ENCODE results near the gene SYTL2. TPM values are rescaled to one million over a fixed set of nuclear protein-coding genes. Genes with fewer than 3 reads are reported as not detected.

Gene SYTL2
- polyA plus RNA-seq, 1 experiment, result 43.5 TPM

DNA sequence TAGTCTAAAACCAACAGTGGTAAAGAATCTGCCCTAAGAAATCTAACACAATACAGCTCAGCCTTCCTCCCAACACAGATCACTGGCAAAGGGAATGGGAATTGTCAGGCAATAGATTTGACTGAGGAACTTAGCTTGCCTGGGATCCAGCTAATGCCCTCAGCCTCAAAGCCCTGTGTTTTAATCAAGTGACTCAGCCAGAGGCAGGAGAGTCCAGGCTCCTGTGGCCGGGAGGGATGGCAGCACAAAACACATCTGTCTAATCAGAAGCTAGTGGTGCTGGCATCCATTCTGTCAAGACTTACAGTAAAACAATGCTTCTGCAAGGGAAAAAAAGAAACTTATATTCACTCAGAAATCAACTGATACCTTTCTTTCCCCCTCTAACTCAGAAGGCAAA is 5.6 kb downstream of the SYTL2 start:
- TF ChIP-seq, protein P1, sequence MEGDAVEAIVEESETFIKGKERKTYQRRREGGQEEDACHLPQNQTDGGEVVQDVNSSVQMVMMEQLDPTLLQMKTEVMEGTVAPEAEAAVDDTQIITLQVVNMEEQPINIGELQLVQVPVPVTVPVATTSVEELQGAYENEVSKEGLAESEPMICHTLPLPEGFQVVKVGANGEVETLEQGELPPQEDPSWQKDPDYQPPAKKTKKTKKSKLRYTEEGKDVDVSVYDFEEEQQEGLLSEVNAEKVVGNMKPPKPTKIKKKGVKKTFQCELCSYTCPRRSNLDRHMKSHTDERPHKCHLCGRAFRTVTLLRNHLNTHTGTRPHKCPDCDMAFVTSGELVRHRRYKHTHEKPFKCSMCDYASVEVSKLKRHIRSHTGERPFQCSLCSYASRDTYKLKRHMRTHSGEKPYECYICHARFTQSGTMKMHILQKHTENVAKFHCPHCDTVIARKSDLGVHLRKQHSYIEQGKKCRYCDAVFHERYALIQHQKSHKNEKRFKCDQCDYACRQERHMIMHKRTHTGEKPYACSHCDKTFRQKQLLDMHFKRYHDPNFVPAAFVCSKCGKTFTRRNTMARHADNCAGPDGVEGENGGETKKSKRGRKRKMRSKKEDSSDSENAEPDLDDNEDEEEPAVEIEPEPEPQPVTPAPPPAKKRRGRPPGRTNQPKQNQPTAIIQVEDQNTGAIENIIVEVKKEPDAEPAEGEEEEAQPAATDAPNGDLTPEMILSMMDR (IDR thresholded peaks at IDR 0.05; ENCODE audit: insufficient read depth, low read depth, low read length), result no peak
- CTCF ChIA-PET, result interaction anchor here (0.7 to 1.7 kb wide), 2 partner anchors 20 to 45 kb away, joined by 4 read pairs; no protein-coding TSS in a partner anchor
- Histone ChIP-seq H3K27me3 (ENCODE audit: control insufficient read depth, insufficient read depth, low read length) (no peaks in the 10 kb centered on the region), H3K36me3 (ENCODE audit: control insufficient read depth, insufficient read depth, low read length) (no peaks in the 10 kb centered on the region), H3K4me3 (ENCODE audit: low read depth, low read length) (no peak overlapping the region)
- POLR2A ChIA-PET, result interaction anchor here (0.7 kb wide), 1 partner anchor 9 kb away, joined by 5 read pairs; no protein-coding TSS in a partner anchor
- no peak for DNase-seq (ENCODE audit: low read depth)

DNA sequence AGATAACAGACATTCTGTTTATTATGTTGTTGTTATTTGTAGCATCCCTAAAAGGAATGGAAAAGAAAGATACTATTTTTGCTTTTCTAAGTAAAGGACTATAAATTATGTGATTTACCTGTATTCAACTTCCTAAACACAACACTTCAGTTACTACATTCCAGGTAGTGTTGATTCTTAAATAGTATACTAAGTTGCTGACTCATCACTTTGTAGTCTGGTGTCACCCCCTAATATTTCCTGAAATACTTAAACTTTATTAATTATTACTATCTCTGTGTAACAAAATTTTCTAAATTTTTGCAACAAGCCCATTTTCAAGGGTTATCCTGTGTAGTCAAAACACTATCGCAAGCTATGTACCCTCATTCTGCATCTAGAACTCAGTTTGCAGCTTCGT is 7.0 kb downstream of the SYTL2 start:
- no peak for DNase-seq (ENCODE audit: low read depth)
- Histone ChIP-seq H3K4me3 (ENCODE audit: low read depth, low read length) (no peak overlapping the region), H3K36me3 (ENCODE audit: control insufficient read depth, insufficient read depth, low read length) (no peaks in the 10 kb centered on the region), H3K27me3 (ENCODE audit: control insufficient read depth, insufficient read depth, low read length) (no peaks in the 10 kb centered on the region)
- POLR2A ChIA-PET, result no interaction called here
- CTCF ChIA-PET, result no interaction called here
- TF ChIP-seq, protein P1 (IDR thresholded peaks at IDR 0.05; ENCODE audit: insufficient read depth, low read depth, low read length), result no peak

DNA sequence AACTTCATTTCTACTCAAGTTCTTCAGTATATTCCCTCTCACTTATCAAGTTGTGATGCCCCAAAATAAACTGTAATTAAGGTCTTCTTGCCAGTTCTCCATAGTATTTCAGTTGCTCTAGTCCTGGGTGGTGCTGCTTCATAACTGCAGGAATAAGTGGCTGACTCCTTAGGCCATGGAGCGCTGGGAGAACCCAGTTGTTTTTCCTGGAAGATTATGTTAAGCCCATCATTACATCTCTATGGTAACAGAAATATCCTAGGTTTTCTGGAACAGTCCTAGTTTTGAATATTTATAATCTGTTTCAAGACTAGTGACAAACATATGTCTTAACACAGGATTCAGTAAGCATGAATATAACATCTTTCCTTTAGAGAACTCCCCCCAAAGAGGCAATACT is 7.6 kb downstream of the SYTL2 start:
- Histone ChIP-seq H3K4me3 (ENCODE audit: low read depth, low read length) (no peak overlapping the region), H3K36me3 (ENCODE audit: control insufficient read depth, insufficient read depth, low read length) (no peaks in the 10 kb centered on the region), H3K27me3 (ENCODE audit: control insufficient read depth, insufficient read depth, low read length) (no peaks in the 10 kb centered on the region)
- CTCF ChIA-PET, result no interaction called here
- POLR2A ChIA-PET, result no interaction called here
- TF ChIP-seq, protein P1 (IDR thresholded peaks at IDR 0.05; ENCODE audit: insufficient read depth, low read depth, low read length), result no peak
- no peak for DNase-seq (ENCODE audit: low read depth)

DNA sequence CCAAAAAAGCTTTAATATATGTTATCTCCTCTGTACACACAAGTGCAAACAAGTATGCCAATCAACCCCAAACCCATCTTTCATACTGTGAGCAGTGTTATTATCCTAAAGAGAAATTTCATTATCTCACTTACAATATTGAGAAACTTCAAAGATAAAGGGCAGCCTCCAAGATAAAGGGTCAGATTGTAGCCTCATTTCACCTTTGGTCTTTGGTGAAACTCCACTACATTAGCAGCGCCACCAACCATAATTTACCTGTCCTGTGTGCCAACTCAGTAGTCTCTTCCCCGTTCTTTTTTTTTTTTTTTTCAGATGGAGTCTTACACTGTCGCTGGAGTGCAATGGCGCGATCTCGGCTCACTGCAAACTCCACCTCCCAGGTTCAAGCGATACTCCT is 9.4 kb downstream of the SYTL2 start:
- TF ChIP-seq, protein P1 (IDR thresholded peaks at IDR 0.05; ENCODE audit: insufficient read depth, low read depth, low read length), result no peak
- Histone ChIP-seq H3K27me3 (ENCODE audit: control insufficient read depth, insufficient read depth, low read length) (no peaks in the 10 kb centered on the region), H3K4me3 (ENCODE audit: low read depth, low read length) (no peak overlapping the region), H3K36me3 (ENCODE audit: control insufficient read depth, insufficient read depth, low read length) (no peaks in the 10 kb centered on the region)
- CTCF ChIA-PET, result no interaction called here
- DNase-seq (ENCODE audit: low read depth), result no peak
- POLR2A ChIA-PET, result no interaction called here

DNA sequence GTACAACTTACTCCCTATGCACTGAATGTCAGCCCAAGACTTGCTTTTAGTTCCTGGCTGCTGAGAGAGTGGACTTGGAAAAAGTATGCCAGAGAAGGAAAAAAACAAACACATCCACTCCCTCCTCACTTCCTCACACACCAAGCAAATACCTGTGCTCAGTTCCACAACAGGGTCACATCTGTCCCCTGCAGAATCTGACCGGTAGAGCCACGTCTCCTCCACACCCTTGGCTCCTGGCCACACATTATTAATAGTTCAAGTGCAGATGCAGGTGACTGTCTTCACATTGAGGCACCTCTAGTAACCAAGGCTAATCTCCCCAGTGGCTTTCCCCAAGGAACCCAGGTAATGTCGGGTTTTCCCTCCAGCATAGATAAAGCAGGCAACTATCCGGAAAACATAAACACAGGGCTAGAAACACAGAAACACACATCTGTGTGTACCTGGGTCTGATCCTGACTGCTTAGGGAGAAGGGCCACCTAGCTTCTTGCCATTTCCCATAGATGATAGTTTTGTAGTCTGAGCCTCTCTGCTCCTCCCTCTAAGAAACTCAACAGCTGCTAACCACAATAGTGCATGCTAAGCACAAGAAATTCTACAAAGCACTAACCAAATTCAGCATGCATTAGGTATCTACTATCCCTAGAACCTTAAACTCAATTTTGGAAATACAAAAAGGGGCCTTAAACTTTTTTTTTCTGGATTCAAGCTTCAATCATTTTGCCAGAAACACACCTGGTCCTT is 10.2 kb downstream of the SYTL2 start:
- TF ChIP-seq, protein P1 (IDR thresholded peaks at IDR 0.05; ENCODE audit: insufficient read depth, low read depth, low read length), result no peak
- no peak for DNase-seq (ENCODE audit: low read depth)
- H3K36me3 ChIP-seq (ENCODE audit: control insufficient read depth, insufficient read depth, low read length), result no peaks in the 10 kb centered on the region
- ChIA-PET POLR2A (no interaction called here), CTCF (no interaction called here)
- no peaks in the 10 kb centered on the region for H3K27me3 ChIP-seq (ENCODE audit: control insufficient read depth, insufficient read depth, low read length)
- no peak overlapping the region for H3K4me3 ChIP-seq (ENCODE audit: low read depth, low read length)
